Neuronal stem cell (in vitro differentiated cells): ENCODE results near the gene INO80E.

Source experiments
- DNase-seq: peaks from one replicate; pipeline ENCODE4 v3.0.0-alpha.2; 2013; ENCODE audit warnings: low spot score
- H2AFZ ChIP-seq: one replicate; pipeline ENCODE4 v1.6.1; 2013; ENCODE audit warnings: mild to moderate bottlenecking, low read length, inconsistent platforms
- H2AK5ac ChIP-seq: 2 replicates; pipeline ENCODE4 v1.6.1; 2013; ENCODE audit warnings: low read depth, mild to moderate bottlenecking, inconsistent platforms, low read length, moderate library complexity, mixed read lengths
- H2BK120ac ChIP-seq: 2 replicates; pipeline ENCODE4 v1.6.1; 2013; ENCODE audit warnings: low read depth, mild to moderate bottlenecking, inconsistent platforms, low read length, moderate library complexity, mixed read lengths
- H2BK12ac ChIP-seq: one replicate; pipeline ENCODE4 v1.6.1; 2013; ENCODE audit warnings: low read length, inconsistent platforms
- H2BK15ac ChIP-seq: 2 replicates; pipeline ENCODE4 v1.6.1; 2013; ENCODE audit warnings: mild to moderate bottlenecking, low read length, inconsistent platforms, mixed read lengths
- H2BK5ac ChIP-seq: one replicate; pipeline ENCODE4 v1.6.1; 2013; ENCODE audit warnings: inconsistent platforms, mild to moderate bottlenecking, low read length, moderate library complexity
- H3K14ac ChIP-seq: one replicate; pipeline ENCODE4 v1.6.1; 2013; ENCODE audit warnings: low read length, inconsistent platforms
- H3K18ac ChIP-seq: 2 replicates; pipeline ENCODE4 v1.6.1; 2013; ENCODE audit warnings: low read length, inconsistent platforms
- H3K23ac ChIP-seq: 2 replicates; pipeline ENCODE4 v1.6.1; 2013; ENCODE audit warnings: low read depth, mild to moderate bottlenecking, mixed read lengths, low read length, inconsistent platforms; ENCODE audit not compliant: poor library complexity
- H3K27ac ChIP-seq: replicated peaks from 3 replicates; pipeline ENCODE4 v1.5.1; 2013; ENCODE audit warnings: low read length, inconsistent platforms
- H3K27me3 ChIP-seq, 3 experiments: 2 replicates each; pipeline ENCODE4 v1.6.1; 2013; ENCODE audit warnings: low read length in 3 of 3, mild to moderate bottlenecking in 2 of 3, inconsistent platforms in 1 of 3, low read depth in 1 of 3, mixed read lengths in 1 of 3, moderate library complexity in 1 of 3; ENCODE audit not compliant: control insufficient read depth in 3 of 3, insufficient read depth in 3 of 3
- H3K36me3 ChIP-seq, 2 donors: replicated peaks in 1 of 2; 2 replicates each; pipeline ENCODE4 v1.6.1; 2013; ENCODE audit warnings: low read length in 2 of 2; ENCODE audit not compliant: control insufficient read depth in 2 of 2, insufficient read depth in 2 of 2
- H3K4ac ChIP-seq: 2 replicates; pipeline ENCODE4 v1.6.1; 2013; ENCODE audit warnings: inconsistent platforms, mild to moderate bottlenecking, low read length, moderate library complexity
- H3K4me1 ChIP-seq, 2 donors: 1 replicate in 1 of 2; 2 replicates in 1 of 2; pipeline ENCODE4 v1.6.1; 2013; ENCODE audit warnings: low read length in 2 of 2, low read depth in 1 of 2; ENCODE audit not compliant: control insufficient read depth in 2 of 2, insufficient read depth in 1 of 2
- H3K4me2 ChIP-seq: one replicate; pipeline ENCODE4 v1.6.1; 2013; ENCODE audit warnings: mild to moderate bottlenecking, low read length, inconsistent platforms; ENCODE audit not compliant: insufficient read depth, poor library complexity, severe bottlenecking
- H3K4me3 ChIP-seq, 2 donors: 2 replicates each; pipeline ENCODE4 v1.5.1; 2013; ENCODE audit warnings: low read length in 2 of 2, mild to moderate bottlenecking in 2 of 2, inconsistent platforms in 1 of 2, moderate library complexity in 1 of 2
- H3K79me1 ChIP-seq: one replicate; pipeline ENCODE4 v1.6.1; 2013; ENCODE audit warnings: low read depth, mild to moderate bottlenecking, inconsistent platforms, low read length, moderate library complexity
- H3K9ac ChIP-seq: one replicate; pipeline ENCODE4 v1.6.1; 2013; ENCODE audit warnings: mild to moderate bottlenecking, low read depth, low read length, inconsistent platforms; ENCODE audit not compliant: poor library complexity
- H3K9me3 ChIP-seq, 2 donors: replicated peaks in 1 of 2; 2 replicates each; pipeline versions ENCODE3 to v1.6.1; 2013; ENCODE audit warnings: low read length in 2 of 2, mild to moderate bottlenecking in 2 of 2, inconsistent platforms in 1 of 2, low read depth in 1 of 2, mixed read lengths in 1 of 2, moderate library complexity in 1 of 2; ENCODE audit not compliant: control insufficient read depth in 2 of 2, insufficient read depth in 1 of 2
- H4K8ac ChIP-seq: one replicate; pipeline ENCODE4 v1.6.1; 2013; ENCODE audit warnings: low read depth, mild to moderate bottlenecking, inconsistent platforms, low read length, moderate library complexity
- H4K91ac ChIP-seq: one replicate; pipeline ENCODE4 v1.6.1; 2013; ENCODE audit warnings: low read length, low read depth, mild to moderate bottlenecking, inconsistent platforms; ENCODE audit not compliant: poor library complexity
- WGBS, 2 donors: extraction: QIAGEN DNeasy Blood & Tissue Kit; methylation state at CpG; one replicate each; pipeline ENCODE4 v1.1.7; 2013; ENCODE audit warnings: missing lambda C conversion rate in 2 of 2, mixed read lengths in 1 of 2; ENCODE audit not compliant: insufficient read length in 2 of 2, insufficient replicate concordance in 1 of 2; ENCODE audit errors: extremely low coverage in 2 of 2; 5-methylcytosine and 5-hydroxymethylcytosine counted together

The INO80E gene

GRCh38 chr16:30051518-30051917, 55.5 kb downstream of the INO80E start:
- H3K27me3 ChIP-seq: no peaks in the 10 kb centered on the region
- H3K9me3 ChIP-seq: no peaks in the 10 kb centered on the region
- no peak overlapping the region for H3K9ac ChIP-seq
- no peak overlapping the region for H3K18ac ChIP-seq
- no peak overlapping the region for H2BK5ac ChIP-seq
- H3K14ac ChIP-seq: no peak overlapping the region
- no peak overlapping the region for H4K8ac ChIP-seq
- WGBS, 2 donors: no CpG with 5 or more reads among the region's 3 CpGs
- H3K36me3 ChIP-seq: peaks cover 0 to 7% of the 10 kb centered on the region in 2 donors
- H2BK120ac ChIP-seq: no peak overlapping the region
- H2BK15ac ChIP-seq: no peak overlapping the region
- H3K79me1 ChIP-seq: no peaks in the 10 kb centered on the region
- H3K4me1 ChIP-seq: peaks cover 7 to 9% of the 10 kb centered on the region in 2 donors
- no peak overlapping the region for H3K4me2 ChIP-seq
- H2AK5ac ChIP-seq: no peak overlapping the region
- DNase-seq: no peak
- no peak overlapping the region for H4K91ac ChIP-seq
- no peak overlapping the region for H2BK12ac ChIP-seq
- no peak overlapping the region for H2AFZ ChIP-seq
- no peak overlapping the region for H3K4me3 ChIP-seq
- no peak overlapping the region for H3K23ac ChIP-seq
- no peak overlapping the region for H3K4ac ChIP-seq
- H3K27ac ChIP-seq: no peak overlapping the region

- Histone ChIP-seq H2BK5ac (peak overlapping the region; percentile 60), H3K18ac (peak overlapping the region; percentile 92), H3K4ac (peak overlapping the region; percentile 70), H3K36me3 (peaks cover 2 to 16% of the 10 kb centered on the region in 2 donors), H2BK15ac (peak overlapping the region; percentile 69), H3K27ac (no peak overlapping the region), H4K8ac (no peak overlapping the region), H3K23ac (peak overlapping the region; percentile 89), H2AFZ (peak overlapping the region; percentile 99), H3K4me2 (peak overlapping the region; percentile 98), H3K9ac (peak overlapping the region; percentile 85), H4K91ac (no peak overlapping the region), H2BK12ac (no peak overlapping the region), H3K27me3 (no peaks in the 10 kb centered on the region), H2AK5ac (peak overlapping the region; percentile 28), H3K4me3 (peak overlapping the region; percentile 90 to 96), H3K4me1 (peaks cover 7 to 9% of the 10 kb centered on the region in 2 donors), H3K9me3 (no peaks in the 10 kb centered on the region), H2BK120ac (peak overlapping the region; percentile 63), H3K79me1 (no peaks in the 10 kb centered on the region), H3K14ac (peak overlapping the region; percentile 86)
- no CpG with 5 or more reads among the region's 58 CpGs for WGBS, 2 donors
- DNase-seq: peak; percentile 85
Observed at GRCh38 chr16:30052671-30053372, 56.8 kb downstream of the INO80E start.

GRCh38 chr16:30053376-30054015, 57.5 kb downstream of the INO80E start:
- peak overlapping the region; percentile 63 for H2BK120ac ChIP-seq
- H2BK12ac ChIP-seq: peak overlapping the region; percentile 1
- H2AFZ ChIP-seq: peak overlapping the region; percentile 99
- H3K9me3 ChIP-seq: no peaks in the 10 kb centered on the region
- no peak overlapping the region for H4K91ac ChIP-seq
- peak overlapping the region; percentile 89 for H3K23ac ChIP-seq
- peak overlapping the region; percentile 85 for H3K9ac ChIP-seq
- peak overlapping the region; percentile 92 for H3K18ac ChIP-seq
- peaks cover 2 to 20% of the 10 kb centered on the region in 2 donors for H3K36me3 ChIP-seq
- peak overlapping the region; percentile 90 to 96 for H3K4me3 ChIP-seq
- peak overlapping the region; percentile 28 for H2AK5ac ChIP-seq
- no peaks in the 10 kb centered on the region for H3K79me1 ChIP-seq
- peaks cover 7 to 9% of the 10 kb centered on the region in 2 donors for H3K4me1 ChIP-seq
- peak overlapping the region; percentile 69 for H2BK15ac ChIP-seq
- peak overlapping the region; percentile 86 for H3K14ac ChIP-seq
- H4K8ac ChIP-seq: no peak overlapping the region
- no peak overlapping the region for H3K27ac ChIP-seq
- DNase-seq: no peak
- H3K4me2 ChIP-seq: peak overlapping the region; percentile 98
- H3K4ac ChIP-seq: peak overlapping the region; percentile 70
- H3K27me3 ChIP-seq: no peaks in the 10 kb centered on the region
- no CpG with 5 or more reads among the region's 19 CpGs for WGBS, 2 donors
- peak overlapping the region; percentile 60 for H2BK5ac ChIP-seq

GRCh38 chr16:30054451-30054850, 58.4 kb downstream of the INO80E start:
- Histone ChIP-seq H2AFZ (no peak overlapping the region), H3K14ac (no peak overlapping the region), H3K23ac (no peak overlapping the region), H3K4ac (no peak overlapping the region), H4K91ac (peak overlapping the region; percentile 14), H3K36me3 (peaks cover 2 to 28% of the 10 kb centered on the region in 2 donors), H2AK5ac (no peak overlapping the region), H3K79me1 (no peaks in the 10 kb centered on the region), H3K18ac (no peak overlapping the region), H2BK5ac (no peak overlapping the region), H3K4me2 (no peak overlapping the region), H3K9ac (peak overlapping the region; percentile 32), H2BK120ac (no peak overlapping the region), H3K4me1 (peaks cover 4 to 6% of the 10 kb centered on the region in 2 donors), H3K27me3 (no peaks in the 10 kb centered on the region), H3K9me3 (no peaks in the 10 kb centered on the region), H2BK15ac (no peak overlapping the region), H4K8ac (no peak overlapping the region), H2BK12ac (peak overlapping the region; percentile 4), H3K4me3 (peak overlapping the region in 1 of 2 donors; percentile 28), H3K27ac (no peak overlapping the region)
- WGBS, 2 donors: no CpG with 5 or more reads among the region's 8 CpGs
- DNase-seq: no peak
